HK-2 (cell line): ENCODE data around the gene MB.
A peak's percentile ranks its signal among the peaks of the same experiment; 100 is the strongest.
"Not testable (repeated sequence)": the region's sequence is repeated elsewhere in the genome, so short reads cannot be mapped to it uniquely, and the experiment has no call there.

Experiments
- DNase-seq: peaks from one replicate; pipeline ENCODE4 v3.0.0-alpha.2; 2018; ENCODE audit not compliant: unreplicated experiment

Gene MB

DNA sequence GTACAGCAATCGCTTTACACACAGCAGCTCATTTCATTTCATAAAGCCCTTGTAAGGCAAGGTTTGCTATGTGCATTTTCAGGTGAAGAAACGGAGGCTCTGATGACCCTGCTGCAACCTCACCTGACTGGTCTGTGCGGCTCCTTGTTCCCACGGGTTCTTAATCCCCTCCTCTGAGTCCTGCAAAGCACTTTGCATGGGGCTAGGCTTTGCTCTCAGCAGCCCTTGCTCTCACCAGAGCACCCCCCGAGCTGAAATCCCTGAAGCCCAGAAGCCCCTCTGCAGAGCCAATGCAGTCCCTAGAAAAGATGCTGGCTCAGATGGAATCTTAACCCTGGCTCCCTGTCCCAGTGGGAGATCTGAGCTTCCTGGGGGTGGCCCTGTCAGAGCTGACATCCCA lies 20.1 kb upstream of the MB start:
- no peak for DNase-seq

DNA sequence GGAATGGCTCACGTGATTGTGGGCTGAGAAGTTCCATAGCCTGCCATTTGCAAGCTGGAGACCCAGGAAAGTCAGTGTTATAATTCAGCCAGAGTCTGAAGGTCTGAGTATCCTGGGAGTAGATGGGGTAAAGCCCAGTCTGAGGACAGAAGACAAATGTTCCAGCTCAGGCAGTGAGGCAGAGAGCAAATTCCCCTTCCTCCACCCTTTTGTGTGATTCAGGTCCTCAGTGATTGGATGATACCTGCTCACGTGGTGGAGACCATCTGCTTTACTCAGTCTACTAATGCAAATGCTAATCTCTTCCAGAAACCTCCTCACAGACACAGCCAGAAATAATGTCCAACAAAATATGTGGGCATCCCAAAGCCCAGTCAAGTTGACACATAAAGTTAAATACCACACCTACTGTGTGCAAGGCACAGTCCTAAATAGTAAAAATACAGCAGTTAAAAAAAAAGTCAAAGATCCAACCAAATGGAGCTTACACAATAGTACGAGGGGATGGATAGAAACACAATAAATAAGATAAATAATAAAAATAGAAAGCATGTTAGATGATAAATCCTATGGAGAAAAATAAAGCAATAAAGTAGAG lies 17.9 kb upstream of the MB start:
- no peak for DNase-seq

GRCh38 chr22:35634015-35634414 lies 16.9 kb upstream of the MB start:
- DNase-seq, result no peak

GRCh38 chr22:35633520-35633919 lies 16.4 kb upstream of the MB start:
- DNase-seq, result no peak

GRCh38 chr22:35632935-35633334 lies 15.8 kb upstream of the MB start:
- no peak for DNase-seq

- DNase-seq, result no peak
Measured at GRCh38 chr22:35631597-35631996, 14.5 kb upstream of the MB start.

- no peak for DNase-seq
Measured at GRCh38 chr22:35630891-35631290, 13.8 kb upstream of the MB start.

DNA sequence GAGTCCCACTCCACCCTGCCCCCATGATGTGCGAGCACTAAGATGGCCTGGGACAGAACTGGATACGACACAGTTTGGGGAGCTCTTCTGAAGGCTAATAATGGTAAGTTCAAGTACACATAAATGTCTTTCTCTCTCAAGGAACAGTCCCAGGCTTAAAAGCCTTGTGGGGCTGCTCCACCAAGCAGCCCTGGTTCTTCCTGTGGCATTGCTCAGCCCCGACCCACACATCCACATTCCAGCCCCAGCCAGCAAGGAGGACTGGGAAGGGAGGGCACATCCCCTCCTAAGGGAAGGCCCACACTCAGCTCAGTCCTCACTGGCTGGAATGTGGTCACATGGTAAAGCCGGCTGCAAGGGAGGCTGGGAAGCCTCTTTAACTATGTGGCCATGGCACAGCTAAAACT lies 13.3 kb upstream of the MB start:
- peak; percentile 58 for DNase-seq

- DNase-seq, result peak; percentile 94
Measured at GRCh38 chr22:35629406-35630216, 12.5 kb upstream of the MB start.

DNA sequence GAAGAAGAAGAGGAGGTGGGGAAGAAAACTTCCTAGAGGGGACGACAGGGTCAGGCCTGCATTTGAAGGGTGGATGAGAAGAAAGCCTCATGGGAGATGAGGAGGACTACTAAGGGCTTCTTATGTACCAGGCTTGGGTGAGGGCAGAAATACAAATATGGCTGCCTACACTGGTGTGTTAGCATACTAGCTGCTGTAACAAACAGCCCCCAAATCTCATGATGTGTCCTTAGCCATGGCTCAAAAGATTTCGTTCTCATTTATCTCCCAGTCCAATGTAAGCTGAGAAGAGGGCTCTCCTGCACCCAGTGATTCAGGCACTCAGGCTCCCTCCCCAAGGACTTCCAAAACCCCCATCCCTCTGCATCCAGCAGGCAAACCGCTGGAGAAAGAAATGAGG lies 11.6 kb upstream of the MB start:
- no peak for DNase-seq

GRCh38 chr22:35627267-35628041 lies 10.3 kb upstream of the MB start:
- peak; percentile 90 for DNase-seq

DNA sequence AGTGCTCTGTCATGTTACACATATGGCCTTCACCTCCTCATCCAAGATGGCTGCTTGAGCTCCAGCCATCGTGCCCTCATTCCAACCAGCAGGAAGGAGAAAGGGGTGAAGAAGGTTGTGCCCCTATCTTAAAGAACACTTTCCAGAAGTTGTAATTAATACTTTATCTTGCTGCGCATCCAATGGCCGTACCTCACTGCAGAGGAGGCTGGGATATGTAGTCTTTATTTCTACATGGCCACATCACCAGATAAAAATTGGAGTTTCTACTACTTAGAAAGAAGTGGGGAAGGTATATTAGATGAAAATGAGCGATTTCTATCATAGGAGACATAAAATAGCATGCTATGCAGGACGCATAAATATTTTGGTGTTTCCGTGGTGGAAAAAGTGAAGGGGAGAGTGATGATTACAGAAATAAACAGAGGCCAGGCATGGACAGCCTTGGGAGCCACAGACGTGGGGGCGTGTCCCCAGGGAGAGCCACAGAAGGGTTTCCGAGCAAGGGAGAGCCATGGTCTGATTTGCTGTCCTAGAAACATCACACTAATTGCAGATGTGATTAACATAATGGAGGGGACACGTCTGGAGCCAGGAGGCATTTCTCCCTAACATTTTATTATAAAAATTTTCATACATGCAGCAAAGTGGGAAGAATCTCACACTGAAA lies 8.8 kb upstream of the MB start:
- no peak for DNase-seq

GRCh38 chr22:35624547-35624946 lies 7.4 kb upstream of the MB start:
- DNase-seq, result no peak

DNA sequence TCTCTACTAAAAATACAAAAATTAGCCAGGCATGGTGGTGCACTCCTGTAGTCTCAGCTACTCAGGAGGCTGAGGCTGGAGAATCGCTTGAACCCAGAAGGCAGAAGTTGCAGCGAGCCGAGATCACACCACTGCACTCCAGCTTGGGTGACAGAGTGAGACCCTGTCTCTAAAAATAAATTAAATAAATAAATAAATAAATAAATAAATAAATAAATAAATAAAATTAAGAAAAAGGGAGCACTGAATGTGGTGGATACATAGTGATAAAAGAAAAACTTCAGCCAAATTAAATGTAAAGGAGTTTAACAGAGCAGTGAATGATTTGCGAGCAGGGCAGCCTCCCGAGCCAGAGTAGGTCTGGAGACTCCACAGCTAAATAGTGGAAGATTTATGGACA lies 6.8 kb upstream of the MB start:
- not testable (repeated sequence) for DNase-seq

- no peak for DNase-seq
Measured at GRCh38 chr22:35622191-35622913, 5.2 kb upstream of the MB start.

DNA sequence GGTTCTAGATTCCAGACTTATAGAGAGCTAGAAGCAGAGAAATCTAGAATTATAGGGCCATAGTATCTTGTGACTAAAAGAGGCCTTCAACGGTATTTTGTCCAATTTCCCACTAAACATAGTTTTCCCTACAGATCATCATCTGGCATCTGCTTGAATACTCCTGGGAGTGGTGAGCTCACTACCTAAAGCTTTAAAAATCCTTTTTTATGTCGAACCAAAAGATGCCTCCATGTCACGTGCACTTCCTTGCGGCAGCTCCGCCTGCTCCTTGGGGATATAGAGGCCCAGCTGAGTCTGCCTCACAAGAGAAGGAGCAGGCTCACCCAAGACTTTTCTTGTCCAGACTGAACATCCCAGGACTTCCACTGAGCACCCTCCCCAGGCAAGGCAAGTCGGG lies 4.3 kb upstream of the MB start:
- no peak for DNase-seq

GRCh38 chr22:35620624-35621251 lies 3.6 kb upstream of the MB start:
- DNase-seq, result no peak

DNA sequence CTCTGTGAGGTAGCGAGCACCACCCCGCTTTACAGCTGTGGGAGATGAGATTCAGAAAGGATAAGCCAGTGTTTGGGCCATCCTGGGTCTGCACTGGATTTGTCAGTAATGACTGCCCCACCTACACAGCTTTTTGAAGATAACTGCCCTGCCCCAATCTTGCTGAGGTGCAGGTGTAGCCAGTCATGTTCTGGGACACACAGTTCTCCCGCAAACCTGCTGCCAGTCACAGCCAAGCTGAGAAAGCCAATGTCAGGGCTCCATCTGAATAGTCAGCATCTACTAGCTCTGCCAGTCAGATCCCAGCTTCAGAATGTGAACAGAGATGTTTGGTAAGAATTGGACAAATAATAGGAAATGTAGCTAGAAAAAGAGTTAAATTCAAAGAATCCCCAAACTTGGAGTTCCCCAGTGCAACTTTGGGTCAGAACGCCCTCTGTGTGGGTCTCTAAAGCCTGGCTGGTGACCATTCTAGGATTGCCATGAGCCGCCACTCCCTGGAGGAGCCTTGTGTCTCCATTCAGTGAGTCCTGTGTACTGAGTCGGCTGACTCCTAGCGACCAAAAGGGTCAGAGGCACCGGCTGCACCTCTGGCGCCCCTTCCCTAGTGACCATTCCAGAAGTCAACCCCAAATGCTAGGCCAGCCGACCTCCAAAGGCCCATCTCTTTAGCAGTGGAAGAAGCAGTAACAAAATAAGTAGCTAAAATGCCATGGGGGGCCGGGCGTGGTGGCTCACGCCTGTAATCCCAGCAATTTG lies 2.4 kb upstream of the MB start:
- no peak for DNase-seq

DNA sequence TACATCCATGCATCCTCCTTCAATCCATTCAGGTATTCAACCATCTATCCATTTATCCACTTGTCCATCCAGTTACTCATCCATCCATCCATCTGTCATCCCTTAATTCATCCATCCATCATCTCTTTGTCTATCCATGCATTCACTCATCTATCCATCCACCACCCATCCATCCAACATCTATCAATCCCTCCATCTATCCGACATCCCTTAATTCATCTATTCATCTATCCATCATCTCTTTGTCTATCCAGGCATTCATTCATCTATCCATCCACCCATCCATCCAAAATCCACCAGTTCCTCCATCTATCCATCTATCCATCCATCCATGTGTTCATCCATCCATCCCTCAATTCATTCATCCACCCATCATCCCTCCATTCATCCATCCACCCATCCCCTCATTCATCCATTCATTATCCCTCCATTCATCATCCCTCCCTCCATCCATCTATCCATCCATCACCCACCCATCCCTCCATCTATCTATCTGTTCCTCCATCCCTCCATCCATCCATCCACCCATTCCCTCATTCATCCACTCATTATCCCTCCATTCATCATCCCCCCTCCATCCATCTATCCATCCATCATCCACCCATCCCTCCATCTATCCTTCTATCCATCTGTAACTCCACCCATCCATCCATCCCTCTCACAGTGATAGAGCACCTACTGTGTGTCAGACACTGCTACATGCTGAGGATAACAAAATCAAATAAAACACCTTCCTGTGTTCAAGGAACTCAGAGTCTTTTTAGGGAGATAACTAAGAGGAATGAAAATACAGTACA lies 1.5 kb upstream of the MB start:
- DNase-seq, result no peak

DNA sequence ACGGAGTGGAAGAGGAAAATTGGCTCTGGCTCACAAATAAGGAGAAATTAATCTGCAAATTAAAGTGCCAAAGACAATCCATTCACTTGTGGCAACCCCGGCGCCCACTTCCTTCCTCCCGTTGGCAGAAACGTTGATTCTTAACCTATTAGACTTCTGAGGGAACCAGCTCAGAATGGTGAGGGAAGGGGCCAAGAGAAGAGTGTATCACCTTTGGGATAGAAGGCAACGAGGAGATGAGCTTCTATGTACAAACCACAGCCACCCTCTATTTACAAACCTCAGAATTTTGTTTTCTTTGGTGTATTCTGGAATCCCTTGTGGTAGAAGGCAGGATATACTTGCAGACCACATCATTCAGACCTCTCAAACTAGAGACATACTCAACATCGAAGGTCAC lies 1.1 kb downstream of the MB start:
- no peak for DNase-seq
